Endothelial cell of hepatic sinusoid (primary cell): ENCODE data around the gene ZNF599.

Experiments
- in situ Hi-C: cut with HindIII; loops from 2 replicates; pipeline ENCODE4 v1.10.0; 2017; ENCODE audit warnings: low sequenced_read_pairs

Gene ZNF599

DNA sequence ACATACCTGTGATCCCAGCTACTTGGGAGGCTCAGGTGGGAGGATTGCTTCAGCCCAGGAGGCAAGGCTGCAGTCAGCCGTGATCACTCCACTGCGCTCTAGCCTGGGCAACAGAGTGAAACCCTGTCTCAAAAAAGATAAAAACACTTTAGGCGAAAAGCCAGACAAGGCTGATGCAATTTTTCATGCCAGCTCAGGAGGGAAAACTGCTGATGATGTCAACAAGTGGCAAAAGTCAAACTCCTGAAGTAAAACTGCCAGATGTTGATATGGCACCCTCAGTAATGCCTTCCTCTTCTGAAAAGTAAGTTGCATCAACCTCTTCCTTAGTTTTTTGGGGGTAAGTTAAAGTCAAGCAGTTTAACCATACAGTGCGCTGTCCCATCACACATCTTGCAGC lies 15.6 kb downstream of the ZNF599 start:
- in situ Hi-C loops: no loop called here

DNA sequence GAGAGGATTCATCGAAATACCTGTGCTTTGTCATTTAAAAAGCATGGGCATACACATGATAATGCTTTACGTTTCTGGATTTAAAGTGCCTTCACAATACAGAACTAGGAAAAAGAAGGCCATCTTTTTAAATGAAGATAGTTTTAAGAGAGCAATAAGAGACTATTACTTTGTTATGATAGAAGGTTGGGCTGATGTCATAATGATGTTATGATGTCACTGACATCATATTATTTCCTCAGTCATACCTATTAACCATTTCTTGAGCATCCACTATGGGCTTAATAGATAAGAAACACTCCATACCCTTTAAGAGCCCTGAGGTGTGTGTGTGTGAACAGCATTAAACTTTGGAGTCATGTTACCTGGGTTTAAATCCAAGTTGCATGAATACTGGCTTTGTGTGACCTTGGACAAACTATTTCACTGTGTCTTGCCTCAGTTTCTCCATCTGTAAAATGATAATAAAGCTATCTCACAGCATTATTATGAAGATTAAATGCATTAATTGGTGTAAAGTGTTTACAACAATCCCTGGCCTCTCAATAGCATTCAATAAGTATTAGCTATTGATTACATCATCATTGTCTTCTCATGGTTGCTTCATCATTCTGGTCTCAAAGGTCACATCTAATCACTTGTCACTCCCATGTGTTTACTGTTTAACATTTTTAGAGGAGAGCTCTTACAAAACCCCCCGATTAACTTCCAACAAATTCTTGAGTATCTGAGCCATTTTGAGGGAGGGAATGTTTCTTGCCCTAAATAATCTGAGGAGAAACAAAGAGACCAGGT lies 27.9 kb downstream of the ZNF599 start:
- in situ Hi-C loops: no loop called here

DNA sequence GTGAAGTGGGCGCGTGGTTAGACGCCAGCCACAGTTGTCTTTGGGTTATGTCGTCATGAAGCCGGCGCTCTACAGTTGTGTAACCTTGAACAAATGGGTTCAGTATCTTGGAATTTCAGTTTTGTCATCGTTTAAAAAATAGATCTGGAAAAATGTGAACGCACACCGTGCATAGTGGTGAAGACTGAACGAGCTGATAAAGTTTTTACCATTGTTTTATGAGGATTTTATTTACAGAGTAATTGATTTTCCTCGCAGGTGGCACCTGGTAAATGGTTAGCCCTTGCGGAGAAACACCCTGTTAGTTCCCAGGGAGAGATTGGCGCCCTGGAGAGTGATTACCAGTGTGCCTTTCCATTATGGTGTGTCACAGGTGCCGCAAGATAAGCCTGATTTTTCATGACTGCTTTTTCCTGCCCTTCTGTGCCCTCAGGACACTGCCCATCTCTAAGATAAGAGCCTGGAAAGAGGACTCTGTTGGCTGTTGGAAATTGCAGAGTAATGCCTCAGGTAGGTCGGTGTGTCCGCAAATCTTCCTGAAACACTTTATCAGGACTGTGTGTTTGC lies 38.4 kb downstream of the ZNF599 start:
- in situ Hi-C loops: loop anchor here (5.0 kb wide), 1 partner anchor 47 kb away; no protein-coding TSS in a partner anchor

DNA sequence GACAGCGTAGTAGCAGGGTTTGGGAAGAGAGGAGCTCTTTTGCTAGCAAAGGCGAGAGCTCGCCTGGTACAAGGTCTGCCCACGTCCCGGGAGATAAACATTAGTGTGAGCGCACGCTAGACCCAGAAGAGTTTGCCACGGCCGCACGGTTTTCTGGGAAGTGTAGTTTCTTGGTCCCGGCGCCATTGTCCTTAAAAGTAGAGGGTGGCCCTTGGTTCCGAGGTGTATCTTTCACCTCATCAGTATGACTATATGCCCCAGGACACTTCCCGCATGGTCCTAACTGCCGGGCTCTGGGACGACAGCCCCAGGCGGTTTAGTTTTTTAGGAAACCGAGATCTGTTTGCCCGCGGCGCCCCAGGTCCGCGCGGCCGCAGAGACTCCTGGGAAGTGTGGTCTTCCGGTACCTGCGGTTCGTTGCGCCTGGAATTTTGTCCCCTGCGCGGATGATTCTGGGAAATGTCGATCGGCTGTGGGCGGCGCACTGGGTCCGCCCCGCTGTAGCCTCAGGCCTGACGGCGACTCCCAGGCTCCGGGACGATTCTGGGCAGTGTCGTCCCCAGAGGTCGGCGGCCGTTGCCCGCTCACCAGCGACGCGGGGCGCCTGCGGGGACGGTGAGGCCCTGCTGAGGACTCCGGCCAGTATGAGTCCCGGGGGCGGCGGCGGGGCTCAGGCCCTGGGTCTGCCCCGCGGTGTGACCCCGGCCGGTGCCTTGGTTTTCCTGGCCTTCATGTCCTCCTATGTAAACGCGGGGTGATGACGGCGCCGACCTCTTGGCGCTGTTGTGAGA lies 39.1 kb downstream of the ZNF599 start, which contains the start of gene ZNF181:
Gene ZNF181 (plus strand): TSS at position 498 of the 791 bp plus-strand sequence. CDS start 795 bp downstream, outside the sequence.
- in situ Hi-C loops: no loop called here

DNA sequence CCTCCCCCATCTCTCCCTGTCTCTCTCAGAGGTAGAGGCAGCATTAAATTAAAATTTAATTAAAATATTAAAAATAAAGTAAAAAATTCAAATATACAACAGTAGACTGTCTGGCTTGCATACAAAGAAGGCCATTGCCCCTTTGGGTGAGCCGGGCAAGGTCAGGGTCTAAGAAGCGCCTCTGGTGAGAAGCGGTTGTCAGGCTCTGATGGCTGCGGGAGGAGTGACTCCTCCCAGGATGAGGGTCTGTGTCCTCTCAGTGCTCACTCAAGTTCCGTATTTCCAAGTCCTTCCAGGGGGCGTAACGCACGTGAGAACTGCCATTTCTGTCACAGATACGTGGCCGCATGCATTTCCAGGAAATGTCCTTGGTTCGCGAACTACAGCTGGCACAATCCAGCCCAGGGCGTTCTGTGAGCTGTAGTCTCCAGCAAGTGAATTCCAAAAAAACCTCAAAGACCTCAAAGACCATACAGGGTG lies 39.7 kb downstream of the ZNF599 start:
- in situ Hi-C loops: no loop called here

DNA sequence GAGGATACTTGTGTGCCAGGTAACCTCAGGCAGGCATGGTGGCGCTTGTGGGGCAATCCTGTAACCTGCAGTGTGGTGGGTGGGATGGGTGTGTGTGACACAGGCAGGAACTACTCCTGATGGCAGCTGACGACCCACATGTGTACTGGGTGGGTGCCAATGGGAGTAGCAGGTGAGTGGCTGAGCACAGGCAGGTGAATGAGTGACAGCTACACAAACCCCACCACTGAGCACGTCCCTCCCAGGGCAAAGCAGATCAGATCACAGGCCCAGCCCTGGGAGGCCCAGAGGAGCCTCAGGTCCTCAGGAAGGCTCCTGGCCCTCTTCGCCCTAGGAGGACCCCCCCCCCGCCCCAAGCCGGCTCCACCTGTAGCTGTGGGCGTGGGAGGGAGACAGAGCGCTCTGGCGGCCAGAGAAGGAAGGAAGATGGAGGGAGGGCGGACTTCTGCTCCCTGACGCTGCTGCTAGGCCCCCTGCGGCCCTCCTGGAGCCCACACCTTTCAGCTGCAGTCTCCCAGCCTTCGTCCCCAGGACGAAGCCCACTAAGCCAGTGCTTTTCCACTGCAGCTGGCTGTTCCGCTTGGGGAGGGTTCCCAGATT lies 40.3 kb downstream of the ZNF599 start:
- in situ Hi-C loops: no loop called here

DNA sequence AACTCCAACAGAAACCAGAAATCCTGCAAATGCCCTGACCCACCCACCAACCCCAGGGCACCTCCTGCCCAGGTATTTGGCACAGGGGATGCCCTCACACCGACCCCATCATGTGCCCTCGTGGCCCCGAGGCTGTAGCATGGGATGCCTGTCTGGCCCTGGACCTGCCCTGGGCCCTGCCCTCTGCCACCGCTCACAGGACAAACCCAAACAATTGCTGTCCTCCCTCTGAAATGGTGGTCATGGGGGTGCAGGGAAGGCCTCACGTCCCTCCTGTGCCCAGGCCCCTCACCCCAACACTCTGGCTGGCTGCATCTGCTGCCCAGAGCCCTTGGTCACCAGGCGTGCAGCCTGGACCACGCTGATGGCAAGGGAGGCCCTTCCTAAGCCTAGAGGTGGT lies 41.1 kb downstream of the ZNF599 start:
- in situ Hi-C loops: no loop called here

DNA sequence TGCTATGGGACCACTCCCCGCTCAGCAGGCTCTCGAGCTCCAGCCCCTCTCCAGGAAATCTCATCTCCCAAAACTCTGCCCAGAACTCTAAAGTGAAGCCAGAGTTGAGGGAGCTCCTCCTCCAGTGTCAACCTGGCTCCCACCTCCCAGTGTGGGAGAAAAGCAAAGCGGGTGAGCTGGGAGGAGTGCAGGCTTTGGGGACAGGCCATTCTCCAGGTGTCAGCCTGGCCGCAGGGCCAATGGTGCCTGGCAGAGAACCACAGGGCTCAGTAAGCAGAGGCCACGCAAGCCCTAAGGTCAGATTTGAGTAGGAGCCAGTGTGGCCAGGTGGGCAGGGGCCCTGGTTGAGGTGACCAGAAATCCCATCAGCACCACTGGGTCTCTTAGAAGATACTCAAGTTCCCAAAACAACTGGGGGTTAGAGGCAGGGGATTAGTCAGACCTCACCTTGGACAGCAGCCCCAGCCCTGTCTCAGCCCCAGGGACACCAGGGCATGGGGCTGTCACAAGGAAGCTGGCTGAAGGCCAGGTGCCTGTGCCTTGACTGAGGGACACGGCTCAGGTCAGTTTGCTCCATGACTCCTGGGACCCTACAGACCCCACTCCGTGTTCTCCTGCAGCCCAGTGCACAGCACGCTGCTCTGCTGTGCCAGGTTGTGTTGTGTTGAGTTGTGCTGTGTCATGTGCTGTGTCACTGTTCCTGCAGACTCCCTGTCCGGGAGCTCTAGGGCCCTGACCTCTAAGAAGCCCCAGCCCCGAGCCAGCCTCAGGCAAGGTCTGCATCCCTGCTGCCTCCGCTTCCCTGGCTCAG lies 41.8 kb downstream of the ZNF599 start:
- in situ Hi-C loops: no loop called here

DNA sequence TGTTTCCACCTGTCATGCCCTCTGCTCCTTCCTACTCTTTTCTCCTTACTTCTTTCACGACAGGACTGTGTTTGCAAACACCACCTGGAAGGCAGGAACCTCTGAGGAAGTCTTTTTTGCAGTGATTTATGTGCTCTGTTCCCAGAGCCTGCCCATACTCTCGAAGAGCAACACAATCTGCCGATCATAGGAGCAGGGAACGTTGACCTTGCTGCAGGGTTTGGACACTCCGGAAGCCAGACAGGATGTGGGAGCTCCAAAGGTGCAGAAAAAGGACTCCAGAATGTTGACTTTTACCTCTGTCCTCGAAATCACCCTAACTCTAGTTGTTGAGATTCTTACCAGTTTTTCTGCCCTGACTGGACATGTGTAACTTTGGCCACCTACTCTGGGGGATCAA lies 47.6 kb downstream of the ZNF599 start:
- in situ Hi-C loops: no loop called here

DNA sequence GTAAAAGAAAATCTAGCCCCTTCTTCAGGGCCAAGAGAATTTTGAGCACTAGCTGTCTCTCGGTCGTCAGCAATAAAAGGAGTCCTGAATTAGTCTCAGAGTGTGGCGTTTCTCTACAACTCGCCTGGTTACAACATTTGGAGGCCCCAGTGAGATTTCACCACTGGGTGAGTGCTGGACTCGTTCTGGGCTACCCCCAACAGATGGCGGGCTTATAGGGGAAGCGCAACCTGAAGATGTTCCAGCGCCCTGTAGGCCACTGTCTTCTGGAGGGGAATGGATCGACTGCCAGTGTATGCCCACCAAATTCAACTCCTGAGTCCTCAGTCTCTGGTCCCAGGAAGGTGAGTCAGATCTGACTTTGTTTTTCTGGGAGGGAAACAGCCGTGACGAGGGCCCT lies 50.7 kb downstream of the ZNF599 start:
- in situ Hi-C loops: no loop called here

DNA sequence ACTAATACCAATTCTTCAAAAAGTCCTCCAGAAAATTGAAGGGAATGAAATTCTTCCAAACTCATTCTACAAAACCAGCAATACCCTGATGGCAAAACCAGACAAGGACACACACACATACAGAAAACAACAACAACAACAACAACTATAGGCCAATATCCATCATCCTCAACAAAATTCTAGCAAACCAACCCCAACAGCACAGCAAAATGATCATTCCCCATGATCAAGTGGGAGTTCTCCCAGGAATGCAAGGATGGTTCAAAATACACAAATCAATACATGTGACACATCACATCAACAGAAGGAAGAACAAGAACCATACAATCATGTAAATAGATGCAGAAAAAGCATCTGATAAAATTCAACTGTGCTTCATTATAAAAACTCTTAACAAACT lies 57.7 kb downstream of the ZNF599 start:
- in situ Hi-C loops: no loop called here

DNA sequence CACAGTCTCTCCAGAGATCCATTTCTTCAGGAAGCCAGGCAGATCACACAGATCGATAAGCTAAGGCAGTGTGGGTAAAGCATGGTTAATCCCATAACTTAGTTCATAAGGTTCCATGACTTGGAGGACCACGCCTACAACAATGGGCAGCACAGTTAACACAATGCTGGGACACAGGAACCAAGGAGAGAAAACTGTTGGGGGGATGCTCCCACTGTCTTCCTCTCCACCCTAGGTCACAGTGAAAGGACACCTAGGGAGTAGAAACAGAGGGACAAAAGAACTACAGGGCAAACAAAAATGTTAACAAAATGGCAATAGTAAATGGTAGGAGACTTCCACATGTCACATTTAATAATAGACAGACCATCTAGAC lies 59.8 kb downstream of the ZNF599 start:
- in situ Hi-C loops: no loop called here

DNA sequence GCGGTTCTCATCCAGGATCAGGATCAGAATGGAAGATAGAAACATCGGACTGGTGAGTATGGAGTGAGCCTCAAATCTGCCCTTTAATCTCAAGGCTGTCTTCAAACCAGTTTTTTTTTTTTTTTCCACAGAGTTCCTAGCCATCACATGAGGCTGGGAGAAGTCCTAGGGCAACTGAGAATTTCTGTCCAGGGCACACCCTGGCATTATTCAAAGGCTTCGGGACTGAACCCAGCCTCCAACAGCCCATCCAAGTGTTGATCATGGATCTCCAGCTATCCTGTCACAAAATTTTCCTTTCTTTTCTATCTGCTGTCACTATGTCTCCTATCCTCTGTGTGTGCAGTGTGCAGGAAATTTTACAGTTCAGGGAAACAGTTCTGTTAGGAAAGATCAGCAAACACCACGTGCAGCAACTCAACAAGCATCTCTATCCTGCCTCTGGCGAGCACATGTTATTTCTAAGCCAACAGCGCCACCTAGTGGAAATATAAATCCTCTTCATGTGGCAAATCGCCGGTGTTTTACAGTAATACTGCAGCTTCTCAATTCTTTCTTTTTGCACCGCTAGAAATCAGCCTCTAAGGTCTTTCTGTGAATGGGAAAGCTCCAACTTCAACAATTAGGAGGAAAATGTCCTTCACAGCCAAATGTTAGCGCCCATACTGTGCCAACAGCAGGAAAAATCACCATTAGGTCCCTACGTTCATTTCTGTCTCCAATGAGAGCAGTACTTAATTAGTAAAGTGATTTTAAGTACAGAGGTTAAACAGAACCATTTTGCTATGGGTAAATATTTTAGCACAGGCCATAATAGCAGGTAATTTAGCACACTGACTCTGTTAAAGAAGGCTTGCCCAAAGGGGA lies 60.4 kb downstream of the ZNF599 start:
- in situ Hi-C loops: no loop called here

DNA sequence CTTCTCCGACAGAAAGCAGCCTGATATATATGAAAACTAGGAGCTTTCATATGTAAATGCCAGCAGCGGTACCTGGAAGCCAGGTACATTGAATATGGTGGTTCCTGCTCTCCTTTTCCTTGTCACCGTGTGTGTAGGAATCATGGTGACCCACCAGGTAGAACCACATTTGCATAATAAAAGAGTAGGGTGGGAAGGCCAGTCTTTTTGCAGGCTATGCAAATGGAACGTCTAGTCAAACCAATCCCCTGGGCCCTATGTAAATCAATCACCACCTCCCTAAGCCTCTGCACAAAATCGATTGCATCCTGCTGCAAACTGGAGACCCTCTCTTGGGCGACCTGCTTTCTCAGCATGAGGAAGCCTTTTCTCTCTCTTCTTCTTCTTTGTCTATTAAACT lies 61.1 kb downstream of the ZNF599 start:
- in situ Hi-C loops: no loop called here
